Neural cell (in vitro differentiated cells): Measurements from ENCODE around the gene PNKD. TPM values are rescaled to one million over a fixed set of nuclear protein-coding genes. Genes with fewer than 3 reads are reported as not detected.

Source experiments
- H2AFZ ChIP-seq: fragments of 200-600, 300-800 bp; sonication (generic), shearing (Covaris generic); 2 replicates; pipeline ENCODE4 v1.6.0; 2014; ENCODE audit warnings: low read depth, mild to moderate bottlenecking, antibody characterized with exemption, low read length, moderate library complexity
- H3F3A ChIP-seq: fragments of 200-600 bp; shearing (Covaris generic); 2 replicates; pipeline ENCODE4 v1.6.1; 2016; ENCODE audit warnings: mild to moderate bottlenecking, moderate library complexity, mixed read lengths, antibody characterized with exemption, low read length; ENCODE audit not compliant: insufficient read depth, poor library complexity, severe bottlenecking
- H3K27ac ChIP-seq: fragments of 200-600, 300-800 bp; sonication (generic), shearing (Covaris generic); 2 replicates; pipeline ENCODE4 v1.5.1; 2014; ENCODE audit warnings: mild to moderate bottlenecking, low read length, moderate library complexity
- H3K27me3 ChIP-seq: fragments of 300-800, 200-600 bp; sonication (generic), shearing (Covaris generic); 2 replicates; pipeline ENCODE4 v1.6.0; 2014; ENCODE audit warnings: mild to moderate bottlenecking, low read depth, low read length, moderate library complexity; ENCODE audit not compliant: insufficient read depth
- H3K36me3 ChIP-seq: fragments of 300-800, 200-600 bp; sonication (generic), shearing (Covaris generic); 2 replicates; pipeline ENCODE4 v1.5.1; 2014; ENCODE audit warnings: mild to moderate bottlenecking, antibody characterized with exemption, low read length, moderate library complexity; ENCODE audit not compliant: insufficient read depth
- H3K4me2 ChIP-seq: fragments of 300-800, 200-600 bp; sonication (generic), shearing (Covaris generic); 2 replicates; pipeline ENCODE4 v1.6.0; 2014; ENCODE audit warnings: mild to moderate bottlenecking, low read length
- H3K4me3 ChIP-seq: fragments of 300-800, 200-600 bp; sonication (generic), shearing (Covaris generic); 2 replicates; pipeline ENCODE4 v1.5.1; 2014; ENCODE audit warnings: mild to moderate bottlenecking, low read length, moderate library complexity
- H3K79me2 ChIP-seq: fragments of 200-600 bp; shearing (Covaris generic); replicated peaks from 2 replicates; pipeline ENCODE4 v1.6.0; 2014; ENCODE audit warnings: mild to moderate bottlenecking, low read length, moderate library complexity; ENCODE audit not compliant: insufficient read depth
- H3K9ac ChIP-seq: fragments of 300-800, 200-600 bp; sonication (generic), shearing (Covaris generic); 2 replicates; pipeline ENCODE4 v1.6.1; 2016; ENCODE audit warnings: mild to moderate bottlenecking, low read length, mixed read lengths
- H3K9me2 ChIP-seq: fragments of 200-600 bp; shearing (Covaris generic); 2 replicates; pipeline ENCODE4 v1.6.1; 2016; ENCODE audit warnings: mild to moderate bottlenecking, low read length, mixed read lengths; ENCODE audit not compliant: insufficient read depth
- H3K9me3 ChIP-seq: fragments of 200-600, 300-800 bp; sonication (generic), shearing (Covaris generic); 2 replicates; pipeline ENCODE4 v1.6.1; 2016; ENCODE audit warnings: mild to moderate bottlenecking, mixed run types, low read length, moderate library complexity, mixed read lengths
- H4K20me1 ChIP-seq: fragments of 200-600 bp; shearing (Covaris generic); 2 replicates; pipeline ENCODE4 v1.6.1; 2016; ENCODE audit warnings: mild to moderate bottlenecking, mixed run types; ENCODE audit not compliant: insufficient read depth
- CTCF ChIP-seq: fragments of 450-650 bp; IDR thresholded peaks from 2 replicates; pipeline ENCODE4 v1.5.1; 2014; ENCODE audit warnings: antibody characterized with exemption, mild to moderate bottlenecking, moderate library complexity; ENCODE audit not compliant: poor library complexity, severe bottlenecking
- EP300 ChIP-seq: fragments of 450-650 bp; conservative IDR thresholded peaks from 2 replicates; pipeline ENCODE4 v1.6.1; 2014; ENCODE audit warnings: antibody characterized with exemption, mild to moderate bottlenecking, moderate library complexity; ENCODE audit not compliant: poor library complexity, severe bottlenecking
- EZH2 ChIP-seq: fragments of 200-600, 300-800 bp; shearing (Covaris generic), sonication (generic); IDR thresholded peaks from 2 replicates; pipeline ENCODE4 v1.6.1; 2014; ENCODE audit warnings: antibody characterized with exemption, low read length, borderline replicate concordance, mild to moderate bottlenecking; ENCODE audit not compliant: insufficient read depth, poor library complexity, severe bottlenecking
- MXI1 ChIP-seq: fragments of 450-650 bp; conservative IDR thresholded peaks from 2 replicates; pipeline ENCODE4 v1.6.1; 2014; ENCODE audit warnings: antibody characterized with exemption, mild to moderate bottlenecking; ENCODE audit not compliant: poor library complexity, severe bottlenecking
- POLR2AphosphoS5 ChIP-seq: IDR thresholded peaks from 2 replicates; pipeline ENCODE4 v1.6.1; 2012
- RAD21 ChIP-seq: fragments of 450-650 bp; conservative IDR thresholded peaks from 2 replicates; pipeline ENCODE4 v1.6.1; 2014; ENCODE audit warnings: antibody characterized with exemption, mild to moderate bottlenecking, moderate library complexity
- REST ChIP-seq: IDR thresholded peaks from 2 replicates; pipeline ENCODE4 v1.6.1; 2012; ENCODE audit warnings: borderline replicate concordance
- SMC3 ChIP-seq: fragments of 450-650 bp; conservative IDR thresholded peaks from 2 replicates; pipeline ENCODE4 v1.6.1; 2014; ENCODE audit warnings: antibody characterized with exemption, mild to moderate bottlenecking, moderate library complexity; ENCODE audit not compliant: poor library complexity
- TAF1 ChIP-seq: IDR thresholded peaks from 2 replicates; pipeline ENCODE4 v1.6.1; 2012; ENCODE audit warnings: low read depth
- polyA plus RNA-seq: library from polyadenylated mRNA; depleted of rRNA; stranded (reverse); fragments of >200 nt; gene quantifications from 2 replicates; pipeline ENCODE4 v1.2.3, GENCODE V29; 2014

Gene PNKD
- polyA plus RNA-seq, 1 donor from 2014 or later = 59.7 TPM

GRCh38 chr2:218271487-218271797, 1.1 kb downstream of the PNKD start:
- Histone ChIP-seq H3K9ac (peak overlapping the region; percentile 70), H3K79me2 (peaks cover 9% of the 10 kb centered on the region)

GRCh38 chr2:218271865-218272530, 1.7 kb downstream of the PNKD start:
- Histone ChIP-seq H3K4me2 (no peak overlapping the region), H3K4me3 (peak overlapping the region; percentile 78), H3K36me3 (no peaks in the 10 kb centered on the region), H3K9me3 (no peaks in the 10 kb centered on the region), H3K79me2 (peaks cover 9% of the 10 kb centered on the region), H3K27me3 (no peaks in the 10 kb centered on the region), H3K9ac (no peak overlapping the region), H3K27ac (no peak overlapping the region), H3F3A (no peaks in the 10 kb centered on the region), H4K20me1 (no peaks in the 10 kb centered on the region), H2AFZ (no peak overlapping the region), H3K9me2 (no peaks in the 10 kb centered on the region)
- no peak for TF ChIP-seq MXI1
- TF ChIP-seq POLR2AphosphoS5 = no peak
- no peak for TF ChIP-seq CTCF
- TF ChIP-seq RAD21 = no peak
- no peak for TF ChIP-seq SMC3
- no peak for TF ChIP-seq TAF1
- TF ChIP-seq EP300 = no peak
- no peak for TF ChIP-seq EZH2

More at GRCh38 chr2:218271487-218271797, 1.1 kb downstream of the PNKD start:
- TF ChIP-seq REST = no peak
- no peak for TF ChIP-seq MXI1
- TF ChIP-seq RAD21 = no peak
- no peak for TF ChIP-seq EZH2
- TF ChIP-seq SMC3 = no peak
- no peak for TF ChIP-seq EP300
- no peak for TF ChIP-seq CTCF
- no peak for TF ChIP-seq POLR2AphosphoS5
- TF ChIP-seq TAF1 = no peak
- Histone ChIP-seq H3K9me3 (no peaks in the 10 kb centered on the region), H3K4me3 (peak overlapping the region; percentile 78), H3K27me3 (no peaks in the 10 kb centered on the region), H3K9me2 (no peaks in the 10 kb centered on the region), H3K27ac (no peak overlapping the region), H3F3A (no peaks in the 10 kb centered on the region), H2AFZ (no peak overlapping the region), H3K36me3 (no peaks in the 10 kb centered on the region), H3K4me2 (no peak overlapping the region), H4K20me1 (no peaks in the 10 kb centered on the region)
